GM21423 (cell line): Measurements from ENCODE around the gene ZBED5.
"Not testable (repeated sequence)": the region's sequence is repeated elsewhere in the genome, so short reads cannot be mapped to it uniquely, and the experiment has no call there.

Experiments used
- ATAC-seq: cut with Tn5 transposase; IDR thresholded peaks from one replicate; pipeline ENCODE4 v1.9.1; 2021; ENCODE audit warnings: mild to moderate bottlenecking, moderate library complexity; ENCODE audit not compliant: unreplicated experiment

Gene ZBED5

GRCh38 chr11:10857709-10858438 lies at the start of gene ZBED5:
Gene ZBED5, minus strand, starts transcription at chr11:10858053. Its CDS starts 3,108 bp downstream, at chr11:10854945.
- ATAC-seq = peak; percentile 90

DNA sequence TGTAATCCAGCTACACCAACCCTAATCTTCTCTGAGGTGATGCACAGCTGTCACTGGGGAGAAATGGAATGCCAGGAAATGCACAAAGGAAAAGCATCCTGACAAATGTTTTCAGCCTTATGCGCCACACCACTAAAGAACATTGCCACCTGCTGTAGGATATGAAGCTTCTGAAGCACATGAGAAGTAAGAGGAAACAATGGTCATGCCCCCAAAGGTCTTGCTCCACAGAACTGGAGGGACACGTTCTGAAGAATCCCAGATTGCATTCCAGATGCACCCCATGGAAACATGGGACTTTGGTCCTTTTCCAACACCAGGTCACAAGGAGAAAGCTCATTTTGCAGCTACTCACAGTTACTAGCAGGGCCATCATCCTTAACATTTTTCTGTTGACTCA lies 48.7 kb upstream of the ZBED5 start:
- ATAC-seq = no peak

DNA sequence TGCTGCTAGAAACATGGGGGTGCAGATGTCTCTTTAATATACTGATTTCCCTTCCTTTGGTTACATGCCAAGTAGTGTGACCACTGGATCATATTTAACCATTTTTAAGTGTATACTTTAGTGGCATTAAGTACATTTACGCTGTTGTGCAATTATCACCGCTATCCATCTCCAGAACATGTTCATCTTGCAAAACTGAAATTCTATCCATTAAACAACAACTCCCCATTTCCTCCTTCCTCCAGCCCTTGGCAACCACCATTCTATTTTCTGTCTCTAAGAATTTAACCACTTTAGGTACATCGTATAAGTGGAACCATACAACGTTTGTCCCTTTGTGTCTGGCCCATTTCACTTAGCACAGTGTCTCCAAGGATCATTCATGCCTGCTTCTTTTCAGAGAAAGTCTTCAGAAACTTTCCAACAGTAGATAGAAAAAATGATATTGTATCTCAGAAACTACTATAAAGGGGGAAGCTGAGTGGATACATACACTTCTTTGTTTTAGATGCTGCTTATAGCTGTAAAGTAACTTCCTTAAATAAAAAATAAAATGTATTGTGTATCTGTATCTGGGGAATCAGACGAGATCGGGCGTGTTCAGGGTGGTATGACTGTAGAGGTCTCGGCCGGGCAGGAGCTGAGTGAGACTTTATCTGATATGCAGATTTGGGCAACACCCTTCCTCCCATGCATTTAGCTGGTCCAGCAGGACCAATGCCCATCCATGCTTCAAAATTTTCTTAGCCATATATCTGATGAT lies 44.6 kb upstream of the ZBED5 start:
- ATAC-seq = no peak

DNA sequence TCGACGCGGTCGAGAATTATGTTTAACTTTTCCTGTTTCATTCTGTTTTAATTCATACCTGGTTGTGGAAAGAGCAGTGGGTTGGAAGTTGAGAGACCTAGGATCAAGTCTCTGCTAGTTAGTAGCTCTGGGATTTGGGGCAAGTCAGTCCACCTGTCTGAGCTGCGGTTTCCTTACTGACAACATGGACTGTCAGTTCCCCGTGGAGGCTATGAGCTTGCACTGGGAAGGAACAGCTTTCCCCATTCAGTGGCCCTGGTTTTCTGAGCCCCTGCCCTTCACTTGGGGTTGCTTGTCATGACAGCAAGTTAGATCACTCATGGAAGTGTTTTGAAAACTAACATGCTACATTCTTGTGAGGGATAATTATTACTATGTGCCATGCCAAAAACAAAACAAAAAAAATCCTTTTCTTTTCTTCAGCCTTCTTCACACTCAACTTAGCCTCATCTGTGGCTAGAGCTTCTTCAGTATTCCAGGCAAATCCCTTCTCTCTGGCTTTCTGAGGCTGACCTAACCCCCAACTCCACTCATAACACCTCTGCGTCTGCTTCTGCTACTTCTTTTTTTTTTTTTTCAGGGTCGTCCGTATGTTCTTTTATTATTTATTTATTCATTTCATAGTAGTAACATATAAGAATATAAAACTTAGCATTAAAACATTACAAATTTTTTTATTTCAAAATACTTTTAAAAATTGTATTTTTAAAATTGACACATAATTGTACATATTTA lies 43.0 kb upstream of the ZBED5 start:
- ATAC-seq = no peak

GRCh38 chr11:10899121-10899830 lies 41.4 kb upstream of the ZBED5 start:
- ATAC-seq = no peak

DNA sequence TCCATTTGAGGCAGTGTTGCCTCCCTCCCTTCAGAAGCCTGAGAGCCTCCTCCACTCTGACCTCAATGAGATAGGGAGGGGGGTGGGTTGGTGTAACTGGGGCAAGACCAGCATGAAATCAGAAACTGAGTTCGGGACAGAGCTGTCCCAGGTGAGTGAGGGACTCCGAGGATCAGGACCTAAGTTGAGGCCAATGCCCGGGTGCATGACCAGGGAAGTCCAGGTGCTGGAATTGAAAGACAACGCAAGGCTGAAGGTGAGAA lies 40.8 kb upstream of the ZBED5 start:
- no peak for ATAC-seq

- ATAC-seq = no peak
These were observed 40.3 kb upstream of the ZBED5 start for GRCh38 chr11:10898003-10898762.

DNA sequence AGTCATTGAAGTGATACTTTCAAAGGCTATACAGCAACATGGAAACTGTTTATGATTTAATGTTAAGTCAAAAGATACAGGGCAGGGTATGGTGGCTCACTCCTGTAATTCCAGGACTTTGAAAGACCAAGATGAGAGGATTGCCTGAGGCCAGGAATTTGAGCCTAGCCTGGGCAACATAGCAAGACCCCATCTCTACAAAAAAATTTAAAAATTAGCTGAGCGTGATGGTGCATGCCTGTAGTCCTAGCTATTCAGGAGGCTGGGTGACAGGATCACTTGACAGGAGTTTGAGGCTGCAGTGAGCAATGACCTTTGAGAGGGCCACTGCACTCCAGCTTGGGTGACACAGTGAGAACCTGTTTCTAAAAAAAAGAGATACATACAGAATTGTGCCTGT lies 39.3 kb upstream of the ZBED5 start:
- ATAC-seq = no peak

- ATAC-seq = no peak
These were observed 38.6 kb upstream of the ZBED5 start for GRCh38 chr11:10896493-10896892.

GRCh38 chr11:10895285-10895684 lies 37.4 kb upstream of the ZBED5 start:
- no peak for ATAC-seq

GRCh38 chr11:10894666-10895065 lies 36.8 kb upstream of the ZBED5 start:
- ATAC-seq = no peak

- ATAC-seq = no peak
These were observed 35.9 kb upstream of the ZBED5 start for GRCh38 chr11:10893714-10894151.

GRCh38 chr11:10892250-10892649 lies 34.4 kb upstream of the ZBED5 start:
- no peak for ATAC-seq

GRCh38 chr11:10891151-10891720 lies 33.4 kb upstream of the ZBED5 start:
- no peak for ATAC-seq

GRCh38 chr11:10890083-10890482 lies 32.2 kb upstream of the ZBED5 start:
- ATAC-seq = not testable (repeated sequence)

GRCh38 chr11:10887307-10887706 lies 29.5 kb upstream of the ZBED5 start:
- ATAC-seq = no peak

- ATAC-seq = no peak
These were observed 28.9 kb upstream of the ZBED5 start for GRCh38 chr11:10886652-10887250.

GRCh38 chr11:10885703-10886363 lies 28.0 kb upstream of the ZBED5 start:
- ATAC-seq = no peak

GRCh38 chr11:10884292-10884691 lies 26.4 kb upstream of the ZBED5 start:
- ATAC-seq = not testable (repeated sequence)
